Measurements from ENCODE around the gene CACNB4. TPM values are rescaled to one million over a fixed set of nuclear protein-coding genes. Genes with fewer than 3 reads are reported as not detected.
A peak's percentile ranks its signal among the peaks of the same experiment; 100 is the strongest.
"Not testable (repeated sequence)": the region's sequence is repeated elsewhere in the genome, so short reads cannot be mapped to it uniquely, and the experiment has no call there.

The CACNB4 gene
- total and polyA plus RNA-seq, 5 donors = 0.25 to 1.5 (median 0.86) TPM

DNA sequence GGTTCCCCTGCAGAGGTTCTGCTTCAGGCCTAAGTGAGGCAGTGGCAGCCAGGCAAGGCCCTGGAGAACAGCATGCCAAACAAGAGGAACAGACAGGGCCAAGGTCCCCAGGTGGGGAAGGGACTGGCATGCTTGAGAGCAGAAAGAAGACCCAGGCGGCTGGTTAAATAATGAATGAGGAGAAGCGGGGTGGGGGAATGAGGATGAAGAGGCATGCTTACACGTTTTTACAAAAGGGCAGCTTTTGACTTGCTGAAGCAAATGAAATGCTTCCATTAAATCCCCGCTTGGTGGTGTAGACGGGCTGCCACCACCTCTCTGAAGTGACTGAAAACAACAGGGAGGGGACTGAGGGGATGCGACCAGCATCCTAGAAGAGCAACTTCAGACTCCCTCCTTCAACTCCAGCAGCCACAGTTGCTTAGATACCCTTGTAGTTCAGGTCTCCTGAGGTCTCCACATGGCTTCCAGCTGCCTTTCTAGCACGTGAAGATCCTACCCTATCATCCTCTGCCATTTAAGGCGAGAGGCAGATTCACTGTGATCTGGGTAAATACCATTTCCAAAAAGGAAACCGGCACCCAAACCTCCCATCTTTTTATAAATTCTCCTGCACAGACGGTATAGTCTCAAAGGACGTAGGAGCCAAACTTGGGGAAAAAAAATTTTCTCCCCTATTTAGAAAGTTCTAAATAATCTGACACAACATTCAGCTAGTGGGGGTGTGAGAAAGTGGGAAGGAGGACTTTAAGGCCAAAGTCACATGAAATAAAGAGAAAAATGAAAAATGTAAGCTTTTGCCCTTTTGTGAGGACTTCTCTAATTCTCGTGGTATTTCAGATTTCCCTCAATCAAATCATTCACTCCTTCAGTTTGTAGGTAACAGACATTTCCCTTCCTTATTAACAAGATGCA is 65.6 kb downstream of the CACNB4 start:
- Histone ChIP-seq H3K27me3 (ENCODE audit: control insufficient read depth, insufficient read depth) (no peaks in the 10 kb centered on the region), H3K4me3 (ENCODE audit: low read length) (no peak overlapping the region), H3K9me3 (ENCODE audit: control insufficient read depth, low read length) (no peaks in the 10 kb centered on the region), H3K4me1 (ENCODE audit: control insufficient read depth, insufficient read depth, low read length) (peaks cover 1% of the 10 kb centered on the region), H3K27ac (ENCODE audit: low read length) (no peak overlapping the region)
- DNase-seq (no peak), ATAC-seq (no peak)
- intact Hi-C loops (cut with DNase I) = loop anchor here in 3 of 4 donors (10.0 kb wide), 3 partner anchors 142 to 602 kb away; partner anchors contain the start of gene STAM2 (in 2 of the 3)
- WGBS = 85% methylated on average over 12 of the region's 12 CpGs

- Histone ChIP-seq H3K27ac (ENCODE audit: low read length) (no peak overlapping the region), H3K4me1 (ENCODE audit: control insufficient read depth, insufficient read depth, low read length) (no peaks in the 10 kb centered on the region), H3K9me3 (ENCODE audit: control insufficient read depth, low read length) (no peaks in the 10 kb centered on the region), H3K27me3 (ENCODE audit: control insufficient read depth, insufficient read depth) (no peaks in the 10 kb centered on the region), H3K4me3 (ENCODE audit: low read length) (no peak overlapping the region)
- intact Hi-C loops (cut with DNase I) = loop anchor here in 3 of 4 donors (10.0 kb wide), 3 partner anchors 143 to 603 kb away; partner anchors contain the start of gene STAM2 (in 2 of the 3)
- ATAC-seq = no peak
- WGBS = 51% methylated on average over 7 of the region's 7 CpGs
- no peak for DNase-seq
Measured at GRCh38 chr2:152031747-152032306, 67.0 kb downstream of the CACNB4 start.

DNA sequence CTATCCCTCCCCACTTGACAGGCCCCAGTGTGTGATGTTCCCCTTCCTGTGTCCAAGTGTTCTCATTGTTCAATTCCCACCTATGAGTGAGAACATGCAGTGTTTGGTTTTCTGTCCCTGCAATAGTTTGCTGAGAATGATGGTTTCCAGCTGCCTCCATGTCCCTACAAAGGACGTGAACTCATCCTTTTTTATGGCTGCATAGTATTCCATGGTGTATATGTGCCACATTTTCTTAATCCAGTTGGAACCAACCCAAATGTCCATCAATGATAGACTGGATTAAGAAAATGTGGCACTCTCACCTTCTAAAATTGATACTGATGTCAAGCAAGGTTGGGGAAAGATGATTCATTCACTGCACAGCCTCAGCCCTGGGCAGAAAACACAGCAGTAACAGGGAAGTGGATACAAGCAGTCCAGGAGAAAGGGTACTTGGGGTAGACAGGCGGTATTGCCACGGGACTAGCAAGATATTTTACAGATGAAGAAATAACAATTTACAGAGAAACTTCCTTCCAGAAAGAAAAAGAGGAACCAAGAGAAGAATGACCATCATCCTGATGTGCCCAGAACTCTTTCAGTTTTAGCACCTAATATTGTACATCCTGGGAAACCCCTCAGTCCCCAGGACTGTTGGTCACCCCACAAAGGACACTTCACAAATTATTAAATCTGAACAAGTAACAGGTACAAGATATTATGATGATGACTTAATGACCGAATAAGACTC is 68.1 kb downstream of the CACNB4 start:
- 84% methylated on average over 4 of the region's 4 CpGs for WGBS
- not testable (repeated sequence) for H3K27ac ChIP-seq (ENCODE audit: low read length)

GRCh38 chr2:152028182-152028862 is 70.5 kb downstream of the CACNB4 start:
- H3K4me1 ChIP-seq (ENCODE audit: control insufficient read depth, insufficient read depth, low read length) = no peaks in the 10 kb centered on the region
- ATAC-seq = no peak
- intact Hi-C loops (cut with DNase I) = no loop called here

More for the DNA sequence above, 68.1 kb downstream of the CACNB4 start:
- H3K4me3 ChIP-seq (ENCODE audit: low read length); DNase-seq; H3K27me3 ChIP-seq (ENCODE audit: control insufficient read depth, insufficient read depth); H3K9me3 ChIP-seq (ENCODE audit: control insufficient read depth, low read length); H3K4me1 ChIP-seq (ENCODE audit: control insufficient read depth, insufficient read depth, low read length): not testable (repeated sequence)
- intact Hi-C loops (cut with DNase I) = loop anchor here in 3 of 4 donors (10.0 kb wide), 3 partner anchors 144 to 604 kb away; partner anchors contain the start of gene STAM2 (in 2 of the 3)
- peak in 1 of 2 donors; percentile 39 for ATAC-seq

GRCh38 chr2:152025678-152026287 is 73.1 kb downstream of the CACNB4 start:
- Histone ChIP-seq H3K27me3 (ENCODE audit: control insufficient read depth, insufficient read depth) (no peaks in the 10 kb centered on the region), H3K4me3 (ENCODE audit: low read length) (peak overlapping the region; percentile 49), H3K27ac (ENCODE audit: low read length) (no peak overlapping the region), H3K9me3 (ENCODE audit: control insufficient read depth, low read length) (no peaks in the 10 kb centered on the region), H3K4me1 (ENCODE audit: control insufficient read depth, insufficient read depth, low read length) (no peaks in the 10 kb centered on the region)
- DNase-seq = peak; percentile 86 to 94 (median 93)
- 17% methylated on average over 15 of the region's 15 CpGs for WGBS
- peak; percentile 94 to 95 for ATAC-seq
- intact Hi-C loops (cut with DNase I) = no loop called here

More at GRCh38 chr2:152028182-152028862, 70.5 kb downstream of the CACNB4 start:
- no peaks in the 10 kb centered on the region for H3K9me3 ChIP-seq (ENCODE audit: control insufficient read depth, low read length)
- no peak for DNase-seq
- no peak overlapping the region for H3K27ac ChIP-seq (ENCODE audit: low read length)
- no peaks in the 10 kb centered on the region for H3K27me3 ChIP-seq (ENCODE audit: control insufficient read depth, insufficient read depth)
- 54% methylated on average over 5 of the region's 5 CpGs for WGBS
- no peak overlapping the region for H3K4me3 ChIP-seq (ENCODE audit: low read length)

DNA sequence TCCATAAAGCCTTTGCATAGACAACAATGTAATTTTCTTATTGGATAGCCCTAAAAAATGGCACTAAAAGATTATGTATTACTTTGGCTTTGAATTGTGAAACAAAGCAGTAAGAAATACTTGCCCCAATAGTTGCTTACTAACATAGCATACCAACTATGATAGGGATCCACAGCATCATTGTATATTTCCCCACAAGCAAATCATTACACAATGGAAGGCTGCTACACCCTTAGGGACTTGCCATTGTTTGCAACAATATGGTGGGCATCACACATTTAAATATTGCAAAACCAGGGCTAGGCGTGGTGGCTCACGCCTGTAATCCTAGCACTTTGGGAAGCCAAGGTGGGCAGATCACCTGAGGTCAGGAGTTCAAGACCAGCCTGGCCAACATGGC is 74.4 kb downstream of the CACNB4 start:
- no peak overlapping the region for H3K4me3 ChIP-seq (ENCODE audit: low read length)
- H3K27me3 ChIP-seq (ENCODE audit: control insufficient read depth, insufficient read depth) = no peaks in the 10 kb centered on the region
- no peak overlapping the region for H3K27ac ChIP-seq (ENCODE audit: low read length)
- no peaks in the 10 kb centered on the region for H3K9me3 ChIP-seq (ENCODE audit: control insufficient read depth, low read length)
- intact Hi-C loops (cut with DNase I) = no loop called here
- DNase-seq (no peak), ATAC-seq (no peak)
- 93% methylated on average over 2 of the region's 2 CpGs for WGBS
- no peaks in the 10 kb centered on the region for H3K4me1 ChIP-seq (ENCODE audit: control insufficient read depth, insufficient read depth, low read length)

DNA sequence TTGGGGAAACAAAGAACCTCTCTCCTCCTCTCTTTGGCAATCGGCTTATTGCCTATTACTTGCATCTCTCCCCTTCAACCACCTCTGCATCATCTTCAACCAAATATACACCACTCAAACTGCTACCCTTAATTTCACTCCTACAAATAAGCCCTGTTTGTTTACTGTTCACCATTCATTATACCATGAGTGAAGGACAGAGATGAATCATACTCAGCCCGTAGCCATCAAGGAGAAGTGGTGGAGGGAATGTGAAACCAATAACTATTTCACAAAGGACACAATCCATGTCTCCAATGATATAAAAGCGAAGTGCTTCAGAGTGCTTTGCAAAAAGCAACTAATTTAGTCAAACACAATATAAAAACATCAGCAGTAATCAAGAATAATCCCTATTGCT is 76.8 kb downstream of the CACNB4 start:
- ATAC-seq (no peak), DNase-seq (no peak)
- H3K27ac ChIP-seq (ENCODE audit: low read length) = no peak overlapping the region
- no peaks in the 10 kb centered on the region for H3K4me1 ChIP-seq (ENCODE audit: control insufficient read depth, insufficient read depth, low read length)
- H3K27me3 ChIP-seq (ENCODE audit: control insufficient read depth, insufficient read depth) = no peaks in the 10 kb centered on the region
- WGBS = 74% methylated on average over 3 of the region's 3 CpGs
- intact Hi-C loops (cut with DNase I) = no loop called here
- H3K4me3 ChIP-seq (ENCODE audit: low read length) = no peak overlapping the region
- no peaks in the 10 kb centered on the region for H3K9me3 ChIP-seq (ENCODE audit: control insufficient read depth, low read length)

DNA sequence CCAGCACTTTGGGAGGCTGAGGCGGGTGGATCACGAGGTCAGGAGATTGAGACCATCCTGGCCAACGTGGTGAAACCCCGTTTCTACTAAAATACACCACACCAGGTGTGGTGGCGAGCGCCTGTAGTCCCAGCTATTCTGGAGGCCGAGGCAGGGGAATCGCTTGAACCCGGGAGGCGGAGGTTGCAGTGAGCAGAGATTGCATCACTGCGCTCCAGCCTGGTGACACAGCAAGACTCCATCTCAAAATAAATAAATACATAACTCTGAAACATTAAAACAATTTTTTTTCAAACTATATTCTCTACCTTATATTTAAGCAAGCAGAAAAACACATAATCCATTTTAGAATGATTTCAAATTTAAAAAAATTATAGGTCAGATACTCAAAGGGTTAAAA is 77.8 kb downstream of the CACNB4 start:
- H3K9me3 ChIP-seq (ENCODE audit: control insufficient read depth, low read length); H3K27ac ChIP-seq (ENCODE audit: low read length); DNase-seq; H3K27me3 ChIP-seq (ENCODE audit: control insufficient read depth, insufficient read depth); ATAC-seq; intact Hi-C loops (cut with DNase I); H3K4me3 ChIP-seq (ENCODE audit: low read length); H3K4me1 ChIP-seq (ENCODE audit: control insufficient read depth, insufficient read depth, low read length): not testable (repeated sequence)
- 92% methylated on average over 11 of the region's 11 CpGs for WGBS

GRCh38 chr2:152019732-152020131 is 79.1 kb downstream of the CACNB4 start:
- ATAC-seq = no peak
- H3K4me3 ChIP-seq (ENCODE audit: low read length) = no peak overlapping the region
- H3K27ac ChIP-seq (ENCODE audit: low read length) = no peak overlapping the region
- H3K9me3 ChIP-seq (ENCODE audit: control insufficient read depth, low read length) = no peaks in the 10 kb centered on the region
- no peaks in the 10 kb centered on the region for H3K4me1 ChIP-seq (ENCODE audit: control insufficient read depth, insufficient read depth, low read length)
- intact Hi-C loops (cut with DNase I) = no loop called here
- no peak for DNase-seq
- H3K27me3 ChIP-seq (ENCODE audit: control insufficient read depth, insufficient read depth) = no peaks in the 10 kb centered on the region
